Kidney (tissue), 14 donors: ENCODE data around the gene CUX1. TPM values are rescaled to one million over a fixed set of nuclear protein-coding genes. Genes with fewer than 3 reads are reported as not detected.

Experiments
- DNase-seq, 5 donors: peaks; one replicate each; pipeline ENCODE4 v3.0.0-alpha.2; 2013 to 2020
- FAIRE-seq: peaks from 2 replicates; lab custom pipeline; 2012; peaks lifted over from hg19 to GRCh38; lab: Jason Lieb, UNC
- H3K27ac ChIP-seq, 2 donors: one replicate each; pipeline ENCODE4 v1.7.0; 2013; ENCODE audit warnings: low read depth in 2 of 2, low read length in 2 of 2, inconsistent platforms in 1 of 2
- H3K27me3 ChIP-seq: one replicate; pipeline ENCODE4 v1.7.1; 2013; ENCODE audit warnings: low read length, inconsistent platforms; ENCODE audit not compliant: control insufficient read depth, insufficient read depth
- H3K36me3 ChIP-seq, 3 donors: one replicate each; pipeline versions ENCODE4 v1.7.0 to v1.7.1; 2013; ENCODE audit warnings: low read length in 3 of 3, control low read depth in 1 of 3, inconsistent platforms in 1 of 3; ENCODE audit not compliant: insufficient read depth in 3 of 3, control insufficient read depth in 2 of 3
- H3K4me1 ChIP-seq, 3 donors: one replicate each; pipeline versions ENCODE4 v1.7.0 to v1.7.1; 2013; ENCODE audit warnings: low read length in 3 of 3, inconsistent platforms in 1 of 3, low read depth in 1 of 3; ENCODE audit not compliant: control insufficient read depth in 2 of 3, insufficient read depth in 2 of 3
- H3K4me3 ChIP-seq, 3 donors: one replicate each; pipeline versions ENCODE4 v1.7.0 to v1.8.1; 2013; ENCODE audit warnings: low read length in 3 of 3, control low read depth in 1 of 3, inconsistent platforms in 1 of 3
- H3K9ac ChIP-seq, 3 donors: one replicate each; pipeline versions ENCODE4 v1.7.0 to v1.7.1; 2013; ENCODE audit warnings: low read length in 3 of 3, control low read depth in 1 of 3, inconsistent platforms in 1 of 3
- H3K9me3 ChIP-seq, 3 donors: one replicate each; pipeline versions ENCODE4 v1.7.0 to v1.7.1; 2013; ENCODE audit warnings: low read length in 3 of 3, control low read depth in 1 of 3, inconsistent platforms in 1 of 3; ENCODE audit not compliant: control insufficient read depth in 2 of 3, insufficient read depth in 1 of 3
- CTCF ChIP-seq: IDR thresholded peaks from 3 replicates; pipeline ENCODE4 v1.5.1; 2012; ENCODE audit warnings: mild to moderate bottlenecking, moderate library complexity, borderline replicate concordance; ENCODE audit not compliant: insufficient read depth; ENCODE audit errors: extremely low read depth
- intact Hi-C: fragments of 100-400 bp; cut with DNase I; formaldehyde crosslinking; loops from one replicate; pipeline ENCODE4 v1.11.1; 2022
- polyA plus RNA-seq: library from polyadenylated mRNA; stranded (reverse); fragments of 350-450 nt; fragmentation: Illumina TruSeq; extraction: RNeasy Lipid Tissue Mini Kit (QIAGEN cat#74804); gene quantifications from one replicate; pipeline ENCODE4 v1.2.3, GENCODE V29; 2014; ENCODE audit warnings: low read depth, low replicate concordance; ENCODE audit not compliant: insufficient read depth
- total RNA-seq: library from RNA; stranded (reverse); fragmentation: NEBNext Ultra II Directional; extraction: Animal tissue kit (Norgen Biotek cat#: 25700); gene quantifications from one replicate; pipeline ENCODE4 v1.2.1, GENCODE V29; 2021
- donor health status: control.
- donor health status: control.
- donor health status: control.
- donor health status: control.
- donor health status: control.
- donor health status: DM: yes; HTN: yes; CAD: no.
- donor health status: Normal renal cell carcinoma (clear cell type).

CUX1 gene
- total and polyA plus RNA-seq, 2 donors from 2014 or later, result 71.4 to 126 TPM

GRCh38 chr7:102155821-102156441 is 338.5 kb downstream of the CUX1 start:
- Histone ChIP-seq H3K36me3 (peaks cover 0 to 6% (median 6%) of the 10 kb centered on the region in 3 donors), H3K27ac (no peak overlapping the region), H3K4me1 (no peaks in the 10 kb centered on the region), H3K9me3 (no peaks in the 10 kb centered on the region), H3K27me3 (no peaks in the 10 kb centered on the region), H3K9ac (no peak overlapping the region), H3K4me3 (no peak overlapping the region)
- peak in 1 of 5 donors; percentile 37 for DNase-seq
- no peak for TF ChIP-seq CTCF
- no peak for FAIRE-seq
- intact Hi-C loops, result no loop called here

- Histone ChIP-seq H3K9me3 (no peaks in the 10 kb centered on the region), H3K4me3 (no peak overlapping the region), H3K4me1 (no peaks in the 10 kb centered on the region), H3K9ac (no peak overlapping the region), H3K27ac (no peak overlapping the region), H3K36me3 (peaks cover 0 to 6% (median 6%) of the 10 kb centered on the region in 3 donors), H3K27me3 (no peaks in the 10 kb centered on the region)
- no peak for TF ChIP-seq CTCF
- FAIRE-seq (no peak), DNase-seq (no peak)
- intact Hi-C loops, result no loop called here
Observed at GRCh38 chr7:102156867-102157266, 339.4 kb downstream of the CUX1 start.

GRCh38 chr7:102165136-102165535 is 347.7 kb downstream of the CUX1 start:
- H3K27me3 ChIP-seq, result no peaks in the 10 kb centered on the region
- TF ChIP-seq CTCF, result no peak
- H3K9ac ChIP-seq, result no peak overlapping the region
- intact Hi-C loops, result no loop called here
- no peak overlapping the region for H3K27ac ChIP-seq
- FAIRE-seq (no peak), DNase-seq (no peak)
- H3K4me3 ChIP-seq, result no peak overlapping the region
- peaks cover 0 to 6% (median 2%) of the 10 kb centered on the region in 3 donors for H3K36me3 ChIP-seq
- peaks cover 0 to 3% (median 0%) of the 10 kb centered on the region in 3 donors for H3K4me1 ChIP-seq
- no peaks in the 10 kb centered on the region for H3K9me3 ChIP-seq
